DND-41 (cell line): ENCODE measurements around the gene HAUS7.

Source experiments
- CTCF ChIP-seq: IDR thresholded peaks from 2 replicates; pipeline ENCODE4 v1.5.1; 2012; ENCODE audit warnings: borderline replicate concordance, low read length, moderate library complexity, mild to moderate bottlenecking; ENCODE audit not compliant: poor library complexity, severe bottlenecking; ENCODE audit errors: extremely low read depth
- EZH2 ChIP-seq: IDR thresholded peaks from 3 replicates; pipeline ENCODE4 v1.6.1; 2012; ENCODE audit warnings: borderline replicate concordance, low read depth, mild to moderate bottlenecking, moderate library complexity, low read length, inconsistent platforms; ENCODE audit not compliant: severe bottlenecking

- TF ChIP-seq CTCF: no peak
- no peak for TF ChIP-seq EZH2
Observed at GRCh38 chrX:153406903-153407302, 63.5 kb downstream of the HAUS7 start.
